ENCODE data around the gene CYBB. TPM values are rescaled to one million over a fixed set of nuclear protein-coding genes. Genes with fewer than 3 reads are reported as not detected.
A peak's percentile ranks its signal among the peaks of the same experiment; 100 is the strongest.

Gene CYBB
- total RNA-seq, 1 experiment from 2014 or later = 0.40 TPM

GRCh38 chrX:37829721-37830120 lies 49.9 kb downstream of the CYBB start:
- no peak for ATAC-seq
- no peak overlapping the region for H3K4me3 ChIP-seq (ENCODE audit: low read length)
- ChIA-PET POLR2A (ENCODE audit: unreplicated experiment) (interaction anchor here (0.7 kb wide), 1 partner anchor 138 kb away, joined by 7 read pairs; no protein-coding TSS in a partner anchor), CTCF (no interaction called here)
- H3K4me2 ChIP-seq (ENCODE audit: low read length) = no peak overlapping the region
- no peaks in the 10 kb centered on the region for H3K27me3 ChIP-seq (ENCODE audit: low read length)
- H2AFZ ChIP-seq (ENCODE audit: low read length) = no peak overlapping the region
- DNase-seq = no peak
- no peaks in the 10 kb centered on the region for H3K36me3 ChIP-seq (ENCODE audit: low read depth, low read length)
- no peak overlapping the region for H3K27ac ChIP-seq (ENCODE audit: low read length)
- no peaks in the 10 kb centered on the region for H3K79me2 ChIP-seq (ENCODE audit: low read length)
- TF ChIP-seq CTCF (conservative IDR thresholded peaks at IDR 0.05; ENCODE audit: low read depth, low read length) = no peak
- no peak for TF ChIP-seq EZH2phosphoT487 (IDR thresholded peaks at IDR 0.05; ENCODE audit: borderline replicate concordance, low read length)
- no peak for TF ChIP-seq EZH2 (IDR thresholded peaks at IDR 0.05; ENCODE audit: low read length, unreplicated experiment)
- H4K20me1 ChIP-seq (ENCODE audit: low read length) = no peaks in the 10 kb centered on the region
- H3F3A ChIP-seq (ENCODE audit: low read length, unreplicated experiment) = no peaks in the 10 kb centered on the region
- no TSS peak for BruUV-seq (replicated peaks)
- H3K4me1 ChIP-seq (ENCODE audit: insufficient read depth, low read length) = peaks cover 5% of the 10 kb centered on the region
- no peak overlapping the region for H3K9ac ChIP-seq (ENCODE audit: low read length)
- H3K9me3 ChIP-seq (ENCODE audit: low read length) = no peaks in the 10 kb centered on the region
- H3K9me2 ChIP-seq (replicated peaks; ENCODE audit: low read length) = no peaks in the 10 kb centered on the region
- intact Hi-C loops (cut with micrococcal nuclease) = loop anchor here (5.0 to 10.0 kb wide), 3 partner anchors 93 to 345 kb away; no protein-coding TSS in a partner anchor

- Histone ChIP-seq H3K79me2 (ENCODE audit: low read length) (no peaks in the 10 kb centered on the region), H3K4me3 (ENCODE audit: low read length) (no peak overlapping the region), H3K9me2 (replicated peaks; ENCODE audit: low read length) (no peaks in the 10 kb centered on the region), H3K4me1 (ENCODE audit: insufficient read depth, low read length) (no peaks in the 10 kb centered on the region), H3K4me2 (ENCODE audit: low read length) (no peak overlapping the region), H3K27ac (ENCODE audit: low read length) (no peak overlapping the region), H3K27me3 (ENCODE audit: low read length) (no peaks in the 10 kb centered on the region), H4K20me1 (ENCODE audit: low read length) (no peaks in the 10 kb centered on the region), H3K9me3 (ENCODE audit: low read length) (no peaks in the 10 kb centered on the region), H2AFZ (ENCODE audit: low read length) (no peak overlapping the region), H3K9ac (ENCODE audit: low read length) (no peak overlapping the region), H3K36me3 (ENCODE audit: low read depth, low read length) (no peaks in the 10 kb centered on the region), H3F3A (ENCODE audit: low read length, unreplicated experiment) (no peaks in the 10 kb centered on the region)
- TF ChIP-seq EZH2 (IDR thresholded peaks at IDR 0.05; ENCODE audit: low read length, unreplicated experiment) (no peak), CTCF (conservative IDR thresholded peaks at IDR 0.05; ENCODE audit: low read depth, low read length) (no peak), EZH2phosphoT487 (IDR thresholded peaks at IDR 0.05; ENCODE audit: borderline replicate concordance, low read length) (no peak)
- BruUV-seq (replicated peaks) = no TSS peak
- DNase-seq (no peak), ATAC-seq (no peak)
- CTCF ChIA-PET = no interaction called here
- POLR2A ChIA-PET (ENCODE audit: unreplicated experiment) = interaction anchor here (0.7 kb wide), 1 partner anchor 139 kb away, joined by 7 read pairs; no protein-coding TSS in a partner anchor
- intact Hi-C loops (cut with micrococcal nuclease) = no loop called here
These were observed 50.5 kb downstream of the CYBB start for GRCh38 chrX:37830371-37830770.

DNA sequence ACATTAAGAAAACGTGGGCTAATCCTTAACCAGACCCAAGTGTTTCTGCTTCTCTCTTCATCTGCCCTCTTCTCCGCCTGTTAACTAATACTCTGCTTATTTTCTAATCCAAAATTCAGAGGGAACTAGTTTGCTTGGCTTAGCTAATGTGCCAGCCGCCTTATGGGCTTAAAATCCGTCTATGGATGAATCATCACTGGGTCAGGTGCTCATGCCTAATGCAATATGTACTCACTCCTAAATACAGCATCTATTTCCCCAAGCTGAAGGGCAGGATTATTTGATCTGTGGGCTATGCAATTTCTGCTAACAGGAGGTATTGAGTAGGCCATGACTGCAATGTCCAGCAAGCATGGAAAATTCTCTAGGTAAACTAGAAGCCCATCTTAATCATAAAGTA lies 55.1 kb downstream of the CYBB start:
- Histone ChIP-seq H3K79me2 (ENCODE audit: low read length) (no peaks in the 10 kb centered on the region), H3F3A (ENCODE audit: low read length, unreplicated experiment) (no peaks in the 10 kb centered on the region), H3K9me2 (replicated peaks; ENCODE audit: low read length) (no peaks in the 10 kb centered on the region), H3K27ac (ENCODE audit: low read length) (no peak overlapping the region), H3K4me1 (ENCODE audit: insufficient read depth, low read length) (no peaks in the 10 kb centered on the region), H3K4me2 (ENCODE audit: low read length) (no peak overlapping the region), H3K27me3 (ENCODE audit: low read length) (no peaks in the 10 kb centered on the region), H3K36me3 (ENCODE audit: low read depth, low read length) (no peaks in the 10 kb centered on the region; the same call in 1 of the 2 replicates), H2AFZ (ENCODE audit: low read length) (no peak overlapping the region), H4K20me1 (ENCODE audit: low read length) (no peaks in the 10 kb centered on the region), H3K9me3 (ENCODE audit: low read length) (no peaks in the 10 kb centered on the region), H3K9ac (ENCODE audit: low read length) (no peak overlapping the region), H3K4me3 (ENCODE audit: low read length) (no peak overlapping the region)
- no peak for TF ChIP-seq EZH2 (IDR thresholded peaks at IDR 0.05; ENCODE audit: low read length, unreplicated experiment)
- no peak for TF ChIP-seq CTCF (conservative IDR thresholded peaks at IDR 0.05; ENCODE audit: low read depth, low read length)
- TF ChIP-seq EZH2phosphoT487 (IDR thresholded peaks at IDR 0.05; ENCODE audit: borderline replicate concordance, low read length) = no peak
- CTCF ChIA-PET = interaction anchor here (0.6 kb wide), 1 partner anchor 10 kb away, joined by 3 read pairs; no protein-coding TSS in a partner anchor
- intact Hi-C loops (cut with micrococcal nuclease) = no loop called here
- POLR2A ChIA-PET (ENCODE audit: unreplicated experiment) = no interaction called here
- ATAC-seq (peak; percentile 66), DNase-seq (peak; percentile 36)
- BruUV-seq (replicated peaks) = no TSS peak

Data from PC-3 (cell line).